GM12801 (cell line): ENCODE data around the gene LMX1A.

Experiments used
- CTCF ChIP-seq: IDR thresholded peaks from one replicate; pipeline ENCODE4 v1.5.1; 2011; ENCODE audit warnings: control low read depth; ENCODE audit not compliant: insufficient read length; ENCODE audit errors: extremely low read depth

The LMX1A gene

DNA sequence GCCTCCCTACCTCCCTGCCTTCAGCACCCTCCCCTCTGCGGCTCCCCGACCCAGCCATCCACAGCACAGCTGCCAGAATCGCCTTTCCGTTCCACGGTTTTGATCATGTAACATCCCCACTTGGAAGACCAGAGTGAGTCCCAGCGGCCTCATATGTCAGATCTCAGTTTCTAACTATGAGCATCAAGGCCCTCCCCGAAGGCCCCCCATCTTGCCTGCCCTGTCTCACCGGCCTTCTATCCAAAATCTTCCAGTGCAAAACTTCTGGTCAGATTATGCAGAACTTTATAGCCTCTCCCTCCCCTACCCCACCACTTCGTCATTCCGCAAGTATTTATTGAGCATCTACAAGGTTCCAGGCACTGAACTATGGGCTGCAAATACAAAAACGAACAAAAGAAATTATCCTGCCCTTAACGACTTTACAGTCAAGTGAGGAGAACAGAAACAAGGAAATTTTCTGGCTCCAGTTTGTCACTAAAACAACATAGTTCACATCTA is 20.3 kb upstream of the LMX1A start:
- no peak for TF ChIP-seq CTCF

- no peak for TF ChIP-seq CTCF
Measured at GRCh38 chr1:165376041-165376810, 19.7 kb upstream of the LMX1A start.

- TF ChIP-seq CTCF, result no peak
Measured at GRCh38 chr1:165375623-165376022, 19.1 kb upstream of the LMX1A start.

DNA sequence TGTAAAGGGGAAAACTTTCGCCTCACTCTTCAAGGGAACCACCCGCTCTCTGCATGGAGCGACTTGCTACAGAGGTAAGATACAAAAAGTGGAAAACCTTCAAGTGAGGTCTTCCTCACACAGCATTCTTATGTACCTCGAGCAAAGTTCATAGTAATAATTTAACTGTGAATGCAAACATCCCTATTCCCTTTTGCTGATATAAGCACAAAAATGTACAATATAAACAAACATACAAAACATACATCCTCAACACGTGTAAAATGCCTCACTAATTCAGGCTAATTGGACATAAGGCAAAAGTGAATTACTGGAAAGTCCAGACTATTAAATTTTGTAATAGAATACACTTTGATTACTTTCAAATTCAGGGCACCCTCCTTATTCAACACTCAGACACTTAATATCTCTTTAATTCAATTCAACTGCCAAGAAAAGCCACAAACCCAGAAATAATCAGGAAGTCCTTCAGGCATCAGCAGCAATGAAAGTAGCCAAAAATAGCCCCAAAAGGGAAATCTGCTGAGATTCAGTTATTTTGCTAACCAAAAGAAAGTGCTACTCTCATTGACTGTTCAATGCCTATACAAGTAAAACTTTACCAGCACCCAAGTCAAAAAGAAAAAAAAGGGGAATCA is 15.2 kb upstream of the LMX1A start:
- no peak for TF ChIP-seq CTCF

DNA sequence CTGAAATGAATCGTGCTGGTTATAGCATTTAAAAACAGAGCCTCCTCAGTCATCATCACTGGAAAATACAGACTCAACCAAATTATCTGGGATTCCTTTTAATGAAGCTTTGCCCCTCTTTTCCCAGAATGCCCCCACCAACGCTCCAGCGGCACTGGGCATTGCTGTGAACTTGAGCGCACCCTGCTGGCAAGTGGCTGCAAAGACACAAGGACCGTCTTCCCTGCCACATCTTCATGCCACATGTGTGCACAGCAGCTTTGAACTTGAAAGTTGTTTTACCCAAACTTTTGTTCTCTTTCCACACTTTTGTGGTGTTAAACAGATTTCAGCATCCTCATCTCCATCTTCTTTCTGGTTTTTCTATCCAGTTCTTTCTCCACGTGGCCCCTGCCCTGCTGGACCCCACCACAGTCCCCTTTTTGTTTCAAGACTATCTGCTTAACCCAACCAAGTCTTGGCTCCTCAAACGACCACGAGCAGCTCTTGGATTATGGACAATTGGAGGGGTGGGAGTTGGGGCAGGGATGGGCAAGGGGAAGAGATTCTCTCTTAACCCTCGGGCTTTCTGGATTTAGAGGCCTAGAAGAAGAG is 12.8 kb upstream of the LMX1A start:
- TF ChIP-seq CTCF, result peak; percentile 67

GRCh38 chr1:165367375-165367993 is 11.0 kb upstream of the LMX1A start:
- peak; percentile 33 for TF ChIP-seq CTCF

DNA sequence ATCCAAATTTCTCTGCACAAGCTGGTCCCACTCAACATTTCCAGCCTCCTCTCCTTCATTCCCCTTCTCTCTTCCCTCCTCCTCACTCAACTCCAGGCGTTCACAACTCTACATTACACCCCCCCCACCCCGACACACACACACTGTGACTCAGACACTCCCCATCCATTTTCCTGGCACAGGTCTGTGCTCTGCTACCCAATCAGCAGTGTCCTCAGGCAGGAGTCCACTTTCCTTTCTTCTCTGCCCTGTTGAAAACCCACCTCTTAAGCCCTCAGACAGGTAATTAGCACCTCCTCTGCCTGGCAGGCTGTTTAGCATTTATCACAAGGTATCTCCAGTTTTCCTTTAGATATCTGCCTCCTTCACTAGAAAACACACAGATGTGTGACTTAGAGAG is 8.8 kb upstream of the LMX1A start:
- TF ChIP-seq CTCF, result no peak
